ENCODE measurements around the gene BPI.
"Not testable (repeated sequence)": the region's sequence is repeated elsewhere in the genome, so short reads cannot be mapped to it uniquely, and the experiment has no call there.

The BPI gene

DNA sequence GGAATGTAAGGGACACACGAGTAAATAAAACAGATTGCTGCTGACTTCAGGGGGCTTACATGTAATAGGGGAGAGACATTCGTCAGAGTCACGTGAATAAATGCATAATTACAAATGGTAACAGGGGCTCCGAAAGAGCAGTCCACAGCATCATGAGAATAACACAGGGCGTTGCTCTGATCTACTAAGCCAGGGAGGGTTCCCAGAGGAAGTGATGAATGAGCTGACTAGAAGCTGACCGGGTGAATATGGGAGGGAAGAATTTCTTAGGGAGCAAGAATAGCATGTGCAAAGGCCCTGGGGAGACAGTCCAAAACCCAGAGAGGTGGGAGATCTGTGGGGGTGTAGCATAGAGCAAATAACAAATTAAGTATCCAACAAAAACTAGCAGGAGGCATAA lies 2.4 kb downstream of the BPI start:
- DNase-seq, result no peak

DNA sequence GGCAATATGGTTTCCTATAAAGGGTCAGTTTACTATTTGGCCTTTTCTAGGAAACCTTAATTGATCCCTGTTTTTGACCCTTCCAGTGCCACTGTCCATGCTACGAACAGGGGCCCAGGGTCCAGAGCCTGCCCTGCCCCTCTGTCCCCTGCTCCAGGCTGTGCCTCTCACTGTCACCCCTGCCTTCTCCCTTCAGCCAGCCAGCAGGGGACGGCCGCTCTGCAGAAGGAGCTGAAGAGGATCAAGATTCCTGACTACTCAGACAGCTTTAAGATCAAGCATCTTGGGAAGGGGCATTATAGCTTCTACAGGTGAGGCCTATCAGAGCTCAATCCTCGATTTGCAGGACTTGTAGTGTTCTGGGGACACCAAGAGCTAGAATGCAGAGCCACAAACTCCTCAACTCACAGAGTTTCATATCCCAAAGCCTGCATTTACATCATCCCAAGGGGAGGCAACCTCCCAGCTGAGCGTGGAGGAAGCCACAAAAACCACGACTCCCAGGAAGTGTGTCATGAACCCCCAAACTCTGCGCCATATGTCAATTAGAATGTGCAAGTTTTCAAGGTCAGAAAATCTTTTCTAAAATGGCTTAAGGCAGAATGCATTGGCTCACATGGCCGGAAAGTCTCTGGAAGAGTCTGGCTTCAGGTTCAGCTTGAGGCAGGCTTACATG lies 3.6 kb downstream of the BPI start:
- no peak for DNase-seq

DNA sequence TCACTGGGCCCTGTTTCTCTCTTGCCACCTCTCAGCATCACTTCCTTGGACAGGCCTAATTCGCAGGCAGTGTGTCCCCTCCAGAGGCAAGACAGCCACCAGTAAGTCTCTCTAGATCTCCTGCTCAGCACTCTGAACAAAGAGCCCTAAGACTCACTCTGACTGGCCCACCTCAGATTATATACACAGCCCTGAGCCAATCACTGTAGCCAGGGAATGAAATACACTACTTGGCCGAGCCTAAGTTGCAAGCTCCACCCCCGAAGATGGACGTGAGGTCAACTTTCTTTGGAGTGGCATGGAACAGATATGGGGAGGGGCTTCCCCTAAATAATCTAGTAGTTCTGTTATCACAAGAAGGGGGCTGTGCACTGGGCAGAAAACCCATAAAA lies 4.1 kb downstream of the BPI start:
- no peak for DNase-seq

DNA sequence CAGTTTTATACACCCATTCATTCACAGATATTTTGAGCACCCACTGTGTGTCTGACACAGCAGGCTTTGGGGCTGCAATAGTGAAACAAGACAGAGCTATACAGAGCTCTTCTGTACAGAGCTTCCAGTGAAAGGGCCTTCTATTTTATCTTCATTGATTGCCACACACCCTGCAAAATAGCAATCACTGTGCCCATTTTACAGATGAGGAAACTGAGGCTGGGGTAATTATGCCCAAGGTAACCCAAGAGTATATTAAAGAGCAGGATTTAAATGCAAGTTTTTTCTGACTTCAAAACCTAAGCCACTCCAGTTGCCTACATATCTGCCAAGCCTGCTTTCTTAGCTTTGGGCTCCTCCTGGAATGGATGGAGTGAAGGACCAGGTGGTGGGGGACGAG lies 4.5 kb downstream of the BPI start:
- DNase-seq, result no peak

DNA sequence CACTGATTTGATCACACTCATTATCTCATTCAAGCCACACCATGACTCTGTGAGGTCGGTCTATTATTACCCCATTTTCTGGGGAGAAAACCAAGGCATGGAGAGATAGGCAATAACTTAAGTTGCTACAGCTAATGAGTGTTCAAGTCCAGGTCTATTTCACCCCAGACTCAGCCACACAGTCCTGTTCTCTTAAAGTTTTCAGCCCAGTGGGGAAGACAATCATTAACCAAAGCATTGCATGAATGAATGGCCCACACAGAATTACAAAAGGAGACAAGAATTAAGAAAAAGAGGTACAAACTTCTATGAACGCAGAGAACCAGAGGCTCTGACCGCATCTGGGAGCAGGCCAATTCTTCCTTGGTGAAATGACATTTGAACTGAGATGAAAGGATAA lies 7.1 kb downstream of the BPI start:
- DNase-seq, result no peak

DNA sequence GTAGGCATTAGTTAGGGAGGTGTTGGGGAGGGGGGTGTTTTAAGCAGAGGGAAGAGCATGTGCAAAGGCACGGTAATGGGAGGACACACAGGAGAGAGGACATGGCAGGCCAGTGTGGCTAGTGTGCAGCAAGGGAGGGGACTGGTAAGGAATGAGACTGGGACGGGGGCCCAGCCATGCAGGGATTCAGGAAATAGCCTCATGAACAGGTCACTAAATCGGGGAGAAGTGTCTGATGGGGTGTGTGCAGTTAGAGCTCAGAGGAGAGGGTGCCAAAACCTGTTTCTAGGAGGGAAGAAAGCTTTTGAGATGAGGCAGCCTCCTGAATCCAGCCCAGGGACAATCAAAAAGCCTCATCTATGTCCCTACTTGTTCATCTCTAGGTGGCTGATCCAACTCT lies 7.5 kb downstream of the BPI start:
- DNase-seq, result no peak

DNA sequence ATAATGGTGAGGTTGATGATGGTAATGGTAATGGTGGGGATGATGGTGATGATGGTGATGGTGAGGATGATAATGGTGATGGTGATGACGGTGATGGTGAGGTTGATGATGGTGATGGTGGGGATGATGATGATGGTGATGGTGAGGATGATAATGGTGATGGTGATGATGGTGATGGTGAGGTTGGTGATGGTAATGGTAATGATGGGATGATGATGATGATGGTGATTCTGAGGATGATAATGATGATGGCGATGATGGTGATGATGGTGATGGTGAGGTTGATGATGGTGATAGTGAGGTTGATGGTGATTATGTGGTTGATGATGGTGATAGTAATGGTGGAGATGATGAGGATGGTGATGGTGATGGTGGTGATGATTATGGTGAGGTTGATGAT lies 9.7 kb downstream of the BPI start:
- DNase-seq, result no peak

DNA sequence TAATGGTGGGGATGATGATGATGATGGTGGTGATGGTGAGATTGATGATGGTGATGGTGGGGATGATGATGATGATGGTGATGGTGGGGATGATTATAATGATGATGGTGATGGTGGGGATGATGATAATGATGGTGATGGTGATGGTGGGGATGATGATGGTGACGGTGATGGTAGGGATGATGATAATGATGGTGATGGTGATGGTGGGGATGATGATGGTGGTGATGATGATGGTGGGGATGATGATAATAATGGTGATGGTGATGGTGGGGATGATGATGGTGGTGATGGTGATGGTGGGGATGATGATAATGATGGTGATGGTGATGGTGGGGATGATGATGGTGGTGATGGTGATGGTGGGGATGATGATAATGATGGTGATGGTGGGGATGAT lies 10.4 kb downstream of the BPI start:
- not testable (repeated sequence) for DNase-seq

DNA sequence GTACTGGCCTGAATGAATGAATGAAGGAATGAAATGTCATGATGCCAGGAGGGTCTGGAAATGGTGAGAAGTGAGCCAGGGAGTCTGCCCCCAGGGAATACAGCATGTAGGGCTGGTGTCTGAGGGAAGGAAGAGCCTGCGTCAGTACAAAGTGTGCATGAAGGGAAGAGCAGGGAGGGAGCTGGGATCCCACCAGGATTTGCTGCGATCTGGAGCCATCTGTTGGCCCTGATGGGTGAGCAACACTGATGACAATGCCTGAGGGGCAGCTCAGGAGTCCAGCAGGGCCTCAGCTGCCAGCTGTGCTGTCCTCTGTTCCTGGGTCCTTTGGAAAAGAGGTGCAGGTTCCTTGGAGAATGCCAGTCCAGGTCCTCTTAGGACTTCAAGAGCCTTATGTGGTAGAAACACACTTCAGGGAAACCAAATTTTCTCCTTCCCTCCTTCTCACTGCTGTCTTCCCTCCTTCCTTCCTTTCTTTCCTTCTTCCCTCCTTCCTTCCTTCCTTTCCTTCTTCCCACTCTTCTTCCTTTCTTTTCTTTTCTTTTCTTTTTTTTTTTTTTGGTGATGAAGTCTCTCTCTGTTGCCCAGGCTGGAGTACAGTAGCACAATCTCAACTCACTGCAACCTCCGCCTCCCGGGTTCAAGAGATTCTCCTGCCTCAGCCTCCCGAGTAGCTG lies 11.5 kb downstream of the BPI start:
- no peak for DNase-seq

DNA sequence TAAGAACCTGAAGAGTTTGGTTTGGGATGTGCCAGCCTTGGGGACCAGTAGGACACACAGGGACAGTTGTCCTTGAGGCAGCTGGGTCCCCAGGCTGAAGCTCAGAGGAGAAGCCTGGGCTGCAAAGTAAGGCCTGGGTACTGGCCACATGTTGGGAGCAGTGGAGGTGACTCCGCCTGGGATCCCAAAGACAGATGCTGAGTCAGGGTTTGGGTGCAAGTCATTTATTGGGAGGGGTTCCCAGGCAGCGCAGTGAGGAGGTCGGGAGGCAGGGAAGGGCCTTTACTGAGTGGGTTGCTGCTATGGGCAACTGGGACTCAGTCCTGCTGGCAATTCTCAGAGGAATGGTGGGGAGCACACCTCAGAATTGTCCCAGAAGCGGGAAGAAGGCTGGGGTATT lies 12.4 kb downstream of the BPI start:
- DNase-seq, result no peak

DNA sequence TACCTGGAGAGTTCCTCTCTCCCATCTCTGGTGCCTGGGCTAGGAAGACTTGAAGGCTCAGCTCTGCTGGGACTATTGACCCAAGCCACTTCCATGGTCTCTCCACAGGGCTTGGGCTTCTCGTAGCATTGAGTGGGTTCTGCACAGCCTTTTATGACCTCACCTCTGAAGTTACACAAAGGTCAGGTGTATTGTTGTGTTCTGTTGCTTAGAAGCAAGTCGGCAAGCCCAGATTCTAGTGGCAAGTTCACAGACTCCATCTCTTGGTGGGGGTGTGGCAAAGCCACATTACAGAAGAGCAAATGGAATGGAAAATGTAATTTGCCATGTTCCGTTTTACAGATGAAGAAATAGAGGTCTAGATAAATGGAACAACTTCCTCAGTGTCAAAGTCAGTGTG lies 13.5 kb downstream of the BPI start:
- no peak for DNase-seq

DNA sequence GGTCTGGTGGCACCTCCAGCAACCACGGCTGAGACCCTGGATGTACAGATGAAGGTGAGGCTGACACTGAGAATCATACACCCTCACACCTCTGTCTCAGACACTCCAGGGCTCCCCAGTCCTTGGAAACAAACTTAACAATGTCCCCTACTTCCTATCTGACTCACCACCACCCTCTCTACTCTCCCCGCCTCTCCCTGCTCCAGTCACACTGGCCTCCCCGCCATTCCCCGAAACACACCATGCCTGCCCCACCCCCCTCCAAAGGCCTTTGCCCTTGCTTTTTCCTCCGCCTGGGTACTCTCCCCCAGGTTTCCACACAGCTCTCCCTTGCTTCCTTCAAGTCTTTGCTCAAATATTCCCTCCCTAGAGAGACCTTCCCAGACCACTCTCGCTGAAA lies 16.3 kb downstream of the BPI start:
- DNase-seq, result no peak

DNA sequence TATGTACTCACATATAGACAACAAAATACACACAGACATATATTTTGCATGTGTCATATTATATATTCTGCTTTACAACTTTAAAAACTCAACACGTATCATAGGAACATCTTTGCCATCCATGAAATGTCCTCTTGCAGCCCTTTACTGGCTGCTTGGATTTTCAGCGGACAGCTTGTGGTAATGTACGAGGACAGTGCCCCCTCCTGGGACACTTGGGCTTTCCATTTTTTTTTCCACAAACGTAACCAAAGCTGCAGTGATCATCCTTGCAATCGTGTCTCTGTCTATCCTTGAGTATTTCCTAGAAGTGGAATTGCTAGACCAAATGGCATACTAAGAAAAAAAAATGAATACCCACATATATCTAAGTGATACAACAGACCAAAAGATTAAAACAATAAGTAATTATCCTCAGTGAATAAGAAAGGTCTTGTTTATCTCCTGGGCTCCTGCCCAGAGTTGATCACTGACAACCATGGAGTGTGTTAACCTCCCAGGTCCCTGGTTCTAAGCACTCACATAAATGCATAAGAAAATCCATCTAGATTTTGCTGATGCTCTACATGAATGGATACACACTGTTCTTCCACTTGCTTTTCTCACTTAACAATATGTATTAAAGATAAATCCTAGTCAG lies 18.1 kb downstream of the BPI start:
- peak; percentile 43 for DNase-seq

DNA sequence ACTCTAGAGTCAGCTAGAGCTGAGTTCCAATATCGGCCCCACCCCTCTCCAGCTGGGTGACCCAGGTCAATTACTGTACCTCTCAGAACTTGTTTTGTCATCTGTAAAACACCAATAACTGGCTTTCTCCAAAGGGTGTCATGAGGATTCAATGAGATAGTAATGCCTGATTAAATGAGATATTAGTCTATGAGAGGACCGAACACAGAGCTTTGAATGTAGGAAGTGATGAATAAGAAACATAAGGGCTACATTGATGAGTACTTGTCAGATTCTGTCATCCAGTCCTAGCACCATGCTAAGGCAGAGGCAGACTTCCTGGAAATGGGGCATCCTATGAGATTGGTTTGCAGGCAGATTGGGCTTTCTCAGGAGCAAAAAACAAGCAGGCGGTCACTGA lies 20.2 kb downstream of the BPI start:
- no peak for DNase-seq

DNA sequence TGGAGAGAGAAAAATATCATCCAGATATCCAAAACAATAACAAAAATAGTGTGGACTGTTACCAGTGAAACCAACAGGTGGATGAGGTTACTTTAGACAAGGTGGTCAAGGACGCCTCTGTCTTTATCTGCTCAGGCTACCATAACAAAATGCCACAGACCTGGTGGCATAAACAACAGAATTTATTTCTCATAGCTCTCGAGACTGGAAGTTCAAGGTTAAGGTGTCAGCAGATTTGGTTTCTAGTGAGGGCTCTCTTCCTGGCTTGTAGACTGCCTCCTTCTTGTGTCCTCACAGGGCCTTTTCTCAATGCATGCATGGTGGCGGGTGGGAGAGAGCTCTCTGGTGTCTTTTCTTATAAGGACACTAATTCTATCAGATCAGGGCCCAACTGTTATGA lies 21.2 kb downstream of the BPI start:
- DNase-seq, result no peak

DNA sequence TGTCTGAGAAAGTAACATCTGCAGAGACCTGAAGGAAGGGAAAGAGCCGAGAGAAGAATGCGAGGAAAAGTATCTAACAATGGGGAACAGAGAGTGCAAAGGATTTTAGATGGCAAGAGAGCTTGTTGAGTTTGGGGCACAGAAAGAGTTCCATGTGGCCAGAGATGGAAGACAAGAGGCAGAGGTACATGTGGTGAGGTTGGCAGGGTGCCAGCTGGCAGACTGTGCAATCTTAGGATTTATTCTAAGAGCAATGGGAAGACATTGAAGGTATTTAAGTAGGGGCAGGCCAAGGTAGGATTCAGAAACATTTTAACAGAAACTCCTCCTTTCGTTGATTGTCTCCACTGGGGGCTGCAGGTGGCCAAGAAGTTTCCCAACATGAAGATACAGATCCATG lies 21.9 kb downstream of the BPI start:
- no peak for DNase-seq

DNA sequence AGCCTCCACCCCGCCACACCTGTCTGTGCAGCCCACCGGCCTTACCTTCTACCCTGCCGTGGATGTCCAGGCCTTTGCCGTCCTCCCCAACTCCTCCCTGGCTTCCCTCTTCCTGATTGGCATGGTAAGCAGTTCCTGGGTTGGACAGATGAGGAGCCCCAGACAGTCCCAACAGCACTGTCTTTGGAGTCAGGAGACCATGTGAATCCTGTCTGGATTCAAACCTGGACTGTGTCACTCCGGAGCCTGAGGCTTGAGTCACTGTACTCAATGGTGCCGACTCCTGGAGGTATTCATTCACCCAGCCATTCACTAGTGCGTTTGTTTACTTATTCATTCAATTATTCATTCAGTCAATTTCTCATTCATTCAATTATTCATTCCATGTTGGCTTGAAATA lies 22.4 kb downstream of the BPI start:
- DNase-seq, result no peak

DNA sequence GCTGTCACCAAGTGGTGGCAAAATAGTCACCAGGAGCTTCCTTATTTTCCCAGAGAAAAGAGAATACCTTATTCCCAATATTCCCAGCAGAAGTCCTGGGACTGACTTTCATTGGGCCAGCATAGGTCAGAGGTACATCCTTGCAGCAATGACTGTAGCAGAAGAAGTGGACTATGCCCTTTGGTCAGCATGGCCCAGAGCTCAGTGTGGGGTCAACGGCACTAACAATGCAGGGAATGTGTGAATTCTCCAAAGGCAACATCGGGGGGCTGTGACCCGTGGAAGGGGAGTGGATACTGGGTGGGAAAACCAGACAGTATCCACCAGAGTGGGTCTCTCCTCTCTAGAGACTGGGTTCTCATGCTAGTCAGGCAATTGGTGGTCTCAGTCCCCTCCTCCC lies 26.7 kb downstream of the BPI start:
- no peak for DNase-seq

DNA sequence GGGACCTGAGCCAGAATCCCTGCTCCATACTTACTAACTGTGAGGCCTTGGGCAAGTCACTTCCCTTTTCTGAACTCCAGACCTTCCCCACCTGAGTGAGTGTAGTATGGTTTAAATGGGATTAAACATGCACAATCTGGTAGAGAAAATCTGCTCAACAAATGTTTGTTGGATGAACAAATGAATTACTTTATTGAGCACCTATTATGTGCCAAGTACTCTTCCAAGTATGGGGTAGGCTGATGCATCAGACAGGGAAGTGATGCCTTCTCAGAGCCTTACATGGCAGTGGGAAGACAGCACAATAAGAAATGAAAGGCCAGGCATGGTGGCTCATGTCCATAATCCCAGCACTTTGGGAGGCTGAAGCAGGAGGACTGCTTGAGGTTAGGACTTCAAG lies 27.3 kb downstream of the BPI start:
- DNase-seq, result no peak

DNA sequence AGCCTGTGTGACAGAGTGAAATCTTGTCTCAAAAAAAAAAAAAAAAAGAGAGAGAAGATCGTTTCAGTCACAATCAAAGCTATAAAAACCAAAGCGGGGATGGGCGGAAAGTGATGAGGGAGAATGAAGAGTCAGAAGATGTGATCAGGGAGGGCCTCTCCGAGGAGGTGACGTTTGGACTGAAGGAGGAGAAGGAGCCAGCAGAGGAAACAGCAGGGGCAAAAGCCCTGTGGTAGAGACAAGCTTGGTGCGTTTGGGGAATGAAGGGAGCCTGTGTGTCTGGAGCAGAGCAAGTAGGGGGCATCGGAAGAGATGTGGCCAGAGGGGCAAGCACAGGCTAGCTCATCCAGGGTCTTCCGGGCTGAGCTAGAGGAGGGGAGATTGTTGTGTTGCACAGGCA lies 27.9 kb downstream of the BPI start:
- DNase-seq, result no peak

DNA sequence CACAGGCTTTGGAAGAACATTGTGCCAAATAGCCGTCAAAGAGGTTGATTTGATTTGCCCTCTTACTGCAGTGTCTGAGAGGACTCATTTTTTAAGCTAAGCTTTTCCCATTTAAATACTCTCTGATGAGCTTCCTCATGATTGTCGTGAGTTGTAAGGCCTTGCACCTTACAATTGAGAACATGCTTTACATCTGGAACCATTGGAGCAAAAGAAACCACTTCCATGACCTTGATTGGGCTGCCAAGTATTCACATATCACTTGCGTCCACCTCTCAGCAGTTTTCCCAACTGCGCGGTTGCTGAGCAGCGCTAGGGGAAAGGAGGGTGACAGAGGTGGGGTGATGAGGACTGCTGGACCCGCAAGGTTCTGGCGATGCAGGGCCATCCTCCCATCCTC lies 30.1 kb downstream of the BPI start:
- no peak for DNase-seq

DNA sequence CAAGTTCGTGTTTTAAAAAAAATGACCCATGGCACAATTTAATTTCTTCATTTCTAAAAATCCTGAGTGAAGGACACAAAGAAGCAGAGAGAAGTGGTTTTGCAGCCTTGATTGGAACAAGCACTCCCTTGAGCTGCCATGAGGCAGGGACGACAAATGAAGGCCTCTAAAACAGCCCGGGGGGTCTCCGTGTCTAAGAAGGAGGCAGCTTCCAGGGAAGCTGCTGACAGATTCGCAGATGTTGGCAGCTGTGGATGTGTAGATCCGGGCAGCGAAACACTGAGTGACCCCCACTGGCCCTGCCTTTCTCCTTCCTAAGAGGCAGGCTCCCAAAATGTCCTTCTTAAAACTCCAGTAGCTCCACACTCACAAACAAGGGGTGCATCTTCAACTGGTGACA lies 32.8 kb downstream of the BPI start:
- DNase-seq, result no peak

DNA sequence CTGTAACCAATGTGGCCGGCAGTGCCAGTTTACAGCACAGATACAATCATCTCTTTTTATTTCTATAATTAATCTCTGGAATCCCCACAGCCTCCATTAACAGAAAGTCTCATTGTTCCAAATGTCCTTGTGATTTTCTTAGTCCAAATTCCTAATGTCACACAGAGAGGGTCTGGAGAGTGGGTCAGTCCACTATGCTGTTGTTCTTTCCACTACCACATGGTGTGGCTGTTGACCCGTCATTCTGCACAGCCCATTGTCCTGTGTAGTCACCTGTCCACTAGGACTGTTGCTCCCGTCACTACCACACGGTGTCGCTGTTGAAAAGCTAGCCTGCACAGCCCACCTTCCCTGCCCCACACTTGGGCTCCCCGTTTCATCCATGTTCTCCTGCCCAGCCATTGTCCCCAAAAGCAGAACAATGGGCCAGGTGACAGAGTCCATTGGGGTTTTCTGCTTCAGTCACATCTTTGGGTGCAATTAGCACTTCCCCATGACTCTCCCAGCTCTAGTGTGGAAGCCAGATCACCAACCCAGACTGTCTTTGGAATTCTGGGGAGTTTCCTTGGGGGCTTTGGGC lies 33.7 kb downstream of the BPI start:
- no peak for DNase-seq

DNA sequence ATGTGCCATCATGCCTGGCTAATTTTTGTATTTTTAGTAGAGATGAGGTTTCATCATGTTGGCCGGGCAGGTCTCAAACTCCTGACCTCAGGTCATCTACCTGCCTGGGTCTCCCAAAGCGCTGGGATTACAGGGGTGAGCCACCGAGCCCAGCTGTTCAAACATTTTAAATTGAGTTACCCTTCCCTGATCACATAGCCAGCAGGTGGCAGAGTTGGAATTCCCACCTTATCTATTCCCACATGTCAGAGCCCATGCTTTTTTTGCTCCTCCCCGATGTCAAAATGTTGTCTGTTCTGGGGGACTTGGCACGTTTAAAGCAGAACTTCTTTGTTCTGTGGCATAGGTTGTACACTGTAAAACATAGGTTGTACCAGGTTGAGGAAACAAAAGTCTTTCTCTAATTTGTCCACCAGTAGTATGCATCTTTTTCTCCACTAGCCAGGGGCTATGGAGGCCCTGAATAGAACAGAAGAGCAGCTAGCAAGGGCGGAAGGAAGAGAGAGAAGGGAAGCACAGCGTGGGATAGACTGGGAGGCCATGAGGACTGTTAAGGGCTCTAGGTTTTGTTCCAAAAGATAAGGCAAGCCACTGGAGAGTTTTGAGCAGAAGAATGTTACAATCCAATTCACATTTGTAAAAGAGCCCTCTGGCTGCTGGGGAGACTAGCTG lies 35.0 kb downstream of the BPI start:
- DNase-seq, result peak; percentile 39
